DND-41 (cell line): ENCODE results near the gene UBXN2A.

ENCODE experiments used
- CTCF ChIP-seq: IDR thresholded peaks from 2 replicates; pipeline ENCODE4 v1.5.1; 2012; ENCODE audit warnings: borderline replicate concordance, low read length, moderate library complexity, mild to moderate bottlenecking; ENCODE audit not compliant: poor library complexity, severe bottlenecking; ENCODE audit errors: extremely low read depth
- EZH2 ChIP-seq: IDR thresholded peaks from 3 replicates; pipeline ENCODE4 v1.6.1; 2012; ENCODE audit warnings: borderline replicate concordance, low read depth, mild to moderate bottlenecking, moderate library complexity, low read length, inconsistent platforms; ENCODE audit not compliant: severe bottlenecking

- TF ChIP-seq EZH2 (no peak), CTCF (no peak)
These were observed 36.6 kb downstream of the UBXN2A start for GRCh38 chr2:23976883-23977282.
